K562 (cell line): ENCODE results near the gene DLG3.

ENCODE experiments used
- ARID1B ChIP-seq: fragments of 450-650 bp; IDR thresholded peaks from 2 replicates; pipeline ENCODE4 v1.6.1; 2016; ENCODE audit warnings: antibody characterized with exemption, mild to moderate bottlenecking, inconsistent platforms
- GABPA ChIP-seq: fragments of 200-800 bp; sonication (Bioruptor generic); conservative IDR thresholded peaks from 2 replicates; pipeline ENCODE4 v1.6.1; 2016; ENCODE audit warnings: low read depth, missing genetic modification characterization, missing compliant biosample characterization
- POLR2A ChIP-seq: fragments of 450-650 bp; conservative IDR thresholded peaks from 2 replicates; pipeline ENCODE4 v1.6.1; 2016
- SREBF2 ChIP-seq: sonication (generic); formaldehyde crosslinking; IDR thresholded peaks from 2 replicates; pipeline ENCODE4 v1.4.0; 2020; ENCODE audit warnings: mild to moderate bottlenecking, missing genetic modification reagents
- TEAD4 ChIP-seq, 2 experiments: sonication (generic) in 1 of 2; formaldehyde crosslinking in 1 of 2; IDR thresholded peaks; 2 replicates each; pipeline versions ENCODE4 v1.6.1 to v1.8.0; 2012 to 2022; ENCODE audit warnings: borderline replicate concordance in 1 of 2, inconsistent platforms in 1 of 2, low read length in 1 of 2, mild to moderate bottlenecking in 1 of 2, missing genetic modification reagents in 1 of 2
- THAP7 ChIP-seq: fragments of 250-450 bp; sonication (Bioruptor Pico); IDR thresholded peaks from 2 replicates; pipeline ENCODE4 v1.5.0; 2021
- USF2 ChIP-seq: sonication (generic); formaldehyde crosslinking; IDR thresholded peaks from 2 replicates; pipeline ENCODE4 v1.5.0; 2020; ENCODE audit warnings: missing genetic modification reagents
- ZNF143 ChIP-seq: sonication (generic); formaldehyde crosslinking; IDR thresholded peaks from 2 replicates; pipeline ENCODE4 v1.9.0; 2022; ENCODE audit warnings: mild to moderate bottlenecking, missing genetic modification reagents
- TF ChIP-seq, protein P1 (sequence below), 3 experiments: IDR thresholded peaks in 2 of 3; conservative IDR thresholded peaks in 1 of 3; 2 replicates each; pipeline ENCODE4 v1.5.1; 2011 to 2012; ENCODE audit warnings: low read length in 3 of 3, mild to moderate bottlenecking in 3 of 3, control low read depth in 2 of 3, improper control_type of control experiment in 1 of 3, inconsistent platforms in 1 of 3, low read depth in 1 of 3, mixed read lengths in 1 of 3, moderate library complexity in 1 of 3; ENCODE audit not compliant: insufficient read depth in 2 of 3
- TF ChIP-seq, protein P2 (sequence below): sonication (generic); formaldehyde crosslinking; IDR thresholded peaks from 2 replicates; pipeline ENCODE4 v1.9.0; 2022; ENCODE audit warnings: mild to moderate bottlenecking, missing genetic modification reagents

- TF ChIP-seq ARID1B = no peak
- TF ChIP-seq ZNF143 = no peak
- no peak for TF ChIP-seq POLR2A
- no peak for TF ChIP-seq GABPA
- no peak for TF ChIP-seq TEAD4 (IDR thresholded peaks at IDR 0.05; ENCODE audit: low read length)
- no peak for TF ChIP-seq TEAD4 (CRISPR knock-in tag; IDR thresholded peaks at IDR 0.05; ENCODE audit: borderline replicate concordance)
- no peak for TF ChIP-seq THAP7 (CRISPR knock-in tag)
- TF ChIP-seq, protein P1, sequence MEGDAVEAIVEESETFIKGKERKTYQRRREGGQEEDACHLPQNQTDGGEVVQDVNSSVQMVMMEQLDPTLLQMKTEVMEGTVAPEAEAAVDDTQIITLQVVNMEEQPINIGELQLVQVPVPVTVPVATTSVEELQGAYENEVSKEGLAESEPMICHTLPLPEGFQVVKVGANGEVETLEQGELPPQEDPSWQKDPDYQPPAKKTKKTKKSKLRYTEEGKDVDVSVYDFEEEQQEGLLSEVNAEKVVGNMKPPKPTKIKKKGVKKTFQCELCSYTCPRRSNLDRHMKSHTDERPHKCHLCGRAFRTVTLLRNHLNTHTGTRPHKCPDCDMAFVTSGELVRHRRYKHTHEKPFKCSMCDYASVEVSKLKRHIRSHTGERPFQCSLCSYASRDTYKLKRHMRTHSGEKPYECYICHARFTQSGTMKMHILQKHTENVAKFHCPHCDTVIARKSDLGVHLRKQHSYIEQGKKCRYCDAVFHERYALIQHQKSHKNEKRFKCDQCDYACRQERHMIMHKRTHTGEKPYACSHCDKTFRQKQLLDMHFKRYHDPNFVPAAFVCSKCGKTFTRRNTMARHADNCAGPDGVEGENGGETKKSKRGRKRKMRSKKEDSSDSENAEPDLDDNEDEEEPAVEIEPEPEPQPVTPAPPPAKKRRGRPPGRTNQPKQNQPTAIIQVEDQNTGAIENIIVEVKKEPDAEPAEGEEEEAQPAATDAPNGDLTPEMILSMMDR (IDR thresholded peaks at IDR 0.05 in 2 of 3, conservative IDR thresholded peaks at IDR 0.05 in 1 of 3; ENCODE audit: insufficient read depth in 2 of 3, low read depth in 1 of 3, low read length in 3 of 3) = no peak
- TF ChIP-seq, protein P2, sequence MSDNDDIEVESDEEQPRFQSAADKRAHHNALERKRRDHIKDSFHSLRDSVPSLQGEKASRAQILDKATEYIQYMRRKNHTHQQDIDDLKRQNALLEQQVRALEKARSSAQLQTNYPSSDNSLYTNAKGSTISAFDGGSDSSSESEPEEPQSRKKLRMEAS = no peak
- no peak for TF ChIP-seq SREBF2 (CRISPR knock-in tag)
- TF ChIP-seq USF2 (CRISPR knock-in tag) = no peak
Measured at GRCh38 chrX:70442224-70442623, 2.4 kb upstream of the DLG3 start.
